Lower leg skin (tissue), 3 donors: ENCODE measurements around the gene B3GNT9.

ENCODE experiments used
- POLR2A ChIP-seq, 2 donors: fragments of 450-650 bp; IDR thresholded peaks; one replicate each; pipeline ENCODE4 v1.6.1; 2016 to 2017; ENCODE audit warnings: antibody characterized with exemption in 2 of 2, mild to moderate bottlenecking in 1 of 2, moderate library complexity in 1 of 2
- TF ChIP-seq, protein P1 (sequence below), 3 donors: fragments of 450-650 bp; IDR thresholded peaks; one replicate each; pipeline ENCODE4 v1.5.1; 2016; ENCODE audit warnings: antibody characterized with exemption in 3 of 3, mild to moderate bottlenecking in 3 of 3, moderate library complexity in 2 of 3

DNA sequence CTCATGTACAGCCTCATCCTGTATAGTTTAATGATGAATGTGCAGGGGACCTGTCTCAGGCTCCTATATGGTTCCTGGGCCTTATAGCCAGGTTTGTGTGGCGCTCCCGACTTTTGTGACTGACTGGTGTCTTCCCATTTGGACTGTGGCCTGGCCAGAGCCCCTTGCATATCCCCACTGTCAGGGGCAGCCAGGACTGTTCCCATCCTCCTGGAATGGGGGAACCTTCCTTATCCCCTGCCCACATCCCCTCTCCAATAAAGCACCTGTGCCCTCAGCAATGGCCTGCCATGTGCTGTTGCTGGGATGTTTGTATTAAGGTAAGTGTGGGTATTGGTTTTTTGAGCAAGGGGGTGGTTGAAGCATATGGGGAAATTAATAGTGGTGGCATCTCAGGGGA lies 2.6 kb downstream of the B3GNT9 start:
- TF ChIP-seq, protein P1, sequence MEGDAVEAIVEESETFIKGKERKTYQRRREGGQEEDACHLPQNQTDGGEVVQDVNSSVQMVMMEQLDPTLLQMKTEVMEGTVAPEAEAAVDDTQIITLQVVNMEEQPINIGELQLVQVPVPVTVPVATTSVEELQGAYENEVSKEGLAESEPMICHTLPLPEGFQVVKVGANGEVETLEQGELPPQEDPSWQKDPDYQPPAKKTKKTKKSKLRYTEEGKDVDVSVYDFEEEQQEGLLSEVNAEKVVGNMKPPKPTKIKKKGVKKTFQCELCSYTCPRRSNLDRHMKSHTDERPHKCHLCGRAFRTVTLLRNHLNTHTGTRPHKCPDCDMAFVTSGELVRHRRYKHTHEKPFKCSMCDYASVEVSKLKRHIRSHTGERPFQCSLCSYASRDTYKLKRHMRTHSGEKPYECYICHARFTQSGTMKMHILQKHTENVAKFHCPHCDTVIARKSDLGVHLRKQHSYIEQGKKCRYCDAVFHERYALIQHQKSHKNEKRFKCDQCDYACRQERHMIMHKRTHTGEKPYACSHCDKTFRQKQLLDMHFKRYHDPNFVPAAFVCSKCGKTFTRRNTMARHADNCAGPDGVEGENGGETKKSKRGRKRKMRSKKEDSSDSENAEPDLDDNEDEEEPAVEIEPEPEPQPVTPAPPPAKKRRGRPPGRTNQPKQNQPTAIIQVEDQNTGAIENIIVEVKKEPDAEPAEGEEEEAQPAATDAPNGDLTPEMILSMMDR (IDR thresholded peaks at IDR 0.05), result no peak
- no peak for TF ChIP-seq POLR2A (IDR thresholded peaks at IDR 0.05)
